Peyer's patch (tissue), 4 donors: Measurements from ENCODE around the gene GPR108.

Experiments
- CTCF ChIP-seq, 6 experiments: fragments of 450-650 bp in 4 of 6; fragments of 200-600 bp in 2 of 6; sonication (generic) in 1 of 6; IDR thresholded peaks; one replicate each; pipeline ENCODE4 v1.5.1; 2017 to 2019; ENCODE audit warnings: antibody characterized with exemption in 6 of 6, mild to moderate bottlenecking in 3 of 6, moderate library complexity in 1 of 6
- POLR2A ChIP-seq, 2 donors: fragments of 450-650 bp; IDR thresholded peaks; one replicate each; pipeline ENCODE4 v1.5.1; 2017; ENCODE audit warnings: antibody characterized with exemption in 2 of 2, mild to moderate bottlenecking in 2 of 2, moderate library complexity in 2 of 2

GRCh38 chr19:6728346-6728745 is 9.0 kb downstream of the GPR108 start:
- TF ChIP-seq CTCF (IDR thresholded peaks at IDR 0.05), result no peak
- no peak for TF ChIP-seq POLR2A (IDR thresholded peaks at IDR 0.05)
